ENCODE measurements around the gene EEF2. TPM values are rescaled to one million over a fixed set of nuclear protein-coding genes. Genes with fewer than 3 reads are reported as not detected.

The EEF2 gene
- total RNA-seq, 2 experiments from 2014 or later = 1,633 to 3,507 TPM

GRCh38 chr19:4014541-4015491, 29.6 kb upstream of the EEF2 start:
- no peak for TF ChIP-seq CTCF (conservative IDR thresholded peaks at IDR 0.05; ENCODE audit: low read length)
- no peak for TF ChIP-seq EZH2phosphoT487 (IDR thresholded peaks at IDR 0.05; ENCODE audit: borderline replicate concordance, low read depth, low read length)
- H3K36me3 ChIP-seq (ENCODE audit: insufficient read depth, low read length) = peaks cover 53% of the 10 kb centered on the region
- no peak overlapping the region for H2AFZ ChIP-seq (ENCODE audit: low read length)
- H3K79me2 ChIP-seq (ENCODE audit: insufficient read depth, low read depth, low read length) = peaks cover under 1% of the 10 kb centered on the region; the same call in 1 of the 2 replicates
- H3K9me3 ChIP-seq (ENCODE audit: low read length) = no peaks in the 10 kb centered on the region
- CTCF ChIA-PET (ENCODE audit: unreplicated experiment) = interaction anchor here (0.6 kb wide), 1 partner anchor 125 kb away, joined by 20 read pairs; no protein-coding TSS in a partner anchor
- POLR2A ChIA-PET = interaction anchor here (0.7 kb wide), 1 partner anchor 1621 kb away, joined by 4 read pairs; no protein-coding TSS in a partner anchor
- H4K20me1 ChIP-seq (ENCODE audit: insufficient read depth, low read length) = no peaks in the 10 kb centered on the region; the same call in 1 of the 2 replicates
- no peaks in the 10 kb centered on the region for H3K9me2 ChIP-seq (ENCODE audit: insufficient read depth, low read length)
- peak; percentile 14 for DNase-seq (ENCODE audit: low spot score)
- no peak overlapping the region for H3K4me2 ChIP-seq (ENCODE audit: low read length)
- no TSS peak for BruUV-seq (replicated peaks)
- intact Hi-C loops (cut with micrococcal nuclease; ENCODE audit: unreplicated experiment) = no loop called here
- H3K4me1 ChIP-seq (ENCODE audit: insufficient read depth, low read length, poor library complexity, severe bottlenecking) = no peaks in the 10 kb centered on the region
- no peak overlapping the region for H3K27ac ChIP-seq (ENCODE audit: low read depth, low read length, poor library complexity, severe bottlenecking)
- H3K4me3 ChIP-seq (ENCODE audit: low read depth, low read length, poor library complexity, severe bottlenecking) = no peak overlapping the region

GRCh38 chr19:4013886-4014540, 28.8 kb upstream of the EEF2 start:
- ChIA-PET CTCF (ENCODE audit: unreplicated experiment) (no interaction called here), POLR2A (interaction anchor here (0.5 kb wide), 1 partner anchor 1166 kb away, joined by 3 read pairs; no protein-coding TSS in a partner anchor)
- intact Hi-C loops (cut with micrococcal nuclease; ENCODE audit: unreplicated experiment) = no loop called here
- Histone ChIP-seq H3K27ac (ENCODE audit: low read depth, low read length, poor library complexity, severe bottlenecking) (no peak overlapping the region), H3K36me3 (ENCODE audit: insufficient read depth, low read length) (peaks cover 51% of the 10 kb centered on the region), H3K79me2 (ENCODE audit: insufficient read depth, low read depth, low read length) (peaks cover 9% of the 10 kb centered on the region; the same call in 1 of the 2 replicates), H2AFZ (ENCODE audit: low read length) (no peak overlapping the region), H3K9me2 (ENCODE audit: insufficient read depth, low read length) (no peaks in the 10 kb centered on the region), H3K4me3 (ENCODE audit: low read depth, low read length, poor library complexity, severe bottlenecking) (no peak overlapping the region), H4K20me1 (ENCODE audit: insufficient read depth, low read length) (peaks cover 4% of the 10 kb centered on the region), H3K9me3 (ENCODE audit: low read length) (no peaks in the 10 kb centered on the region), H3K4me1 (ENCODE audit: insufficient read depth, low read length, poor library complexity, severe bottlenecking) (peaks cover 4% of the 10 kb centered on the region), H3K4me2 (ENCODE audit: low read length) (no peak overlapping the region)
- no peak for TF ChIP-seq EZH2phosphoT487 (IDR thresholded peaks at IDR 0.05; ENCODE audit: borderline replicate concordance, low read depth, low read length)
- TF ChIP-seq CTCF (conservative IDR thresholded peaks at IDR 0.05; ENCODE audit: low read length) = no peak
- no peak for DNase-seq (ENCODE audit: low spot score)
- BruUV-seq (replicated peaks) = no TSS peak
